ENCODE results near the gene TSGA10. TPM values are rescaled to one million over a fixed set of nuclear protein-coding genes. Genes with fewer than 3 reads are reported as not detected.

TSGA10 gene
- total and polyA plus RNA-seq, 8 donors, result 3.5 to 10.1 (median 6.5) TPM

GRCh38 chr2:99111945-99112344 lies 42.8 kb downstream of the TSGA10 start:
- H3K4me3 ChIP-seq, result no peak overlapping the region
- TF ChIP-seq CTCF (IDR thresholded peaks at IDR 0.05), result no peak
- H3K27ac ChIP-seq, result no peak overlapping the region
- 87 to 96% methylated on average over 1 of the region's 1 CpG for WGBS, 2 donors
- DNase-seq (no peak), FAIRE-seq (no peak), ATAC-seq (no peak)
- no peaks in the 10 kb centered on the region for H3K4me1 ChIP-seq
- intact Hi-C loops (cut with DNase I), result no loop called here
- H3K9me3 ChIP-seq, result no peaks in the 10 kb centered on the region
- no peaks in the 10 kb centered on the region for H3K36me3 ChIP-seq
- no peaks in the 10 kb centered on the region for H3K27me3 ChIP-seq

GRCh38 chr2:99111236-99111635 lies 43.5 kb downstream of the TSGA10 start:
- Histone ChIP-seq H3K36me3 (no peaks in the 10 kb centered on the region), H3K27me3 (no peaks in the 10 kb centered on the region), H3K27ac (no peak overlapping the region), H3K9me3 (no peaks in the 10 kb centered on the region), H3K4me1 (no peaks in the 10 kb centered on the region), H3K4me3 (no peak overlapping the region)
- no peak for FAIRE-seq
- DNase-seq, result no peak
- no peak for ATAC-seq
- TF ChIP-seq CTCF (IDR thresholded peaks at IDR 0.05), result no peak
- intact Hi-C loops (cut with DNase I), result no loop called here
- WGBS, 2 donors, result 64 to 79% methylated on average over 2 of the region's 2 CpGs

GRCh38 chr2:99106913-99107312 lies 47.8 kb downstream of the TSGA10 start:
- ATAC-seq, result no peak
- no peak for FAIRE-seq
- 63 to 81% methylated on average over 2 of the region's 2 CpGs for WGBS, 2 donors

GRCh38 chr2:99104006-99104405 lies 50.7 kb downstream of the TSGA10 start:
- Histone ChIP-seq H3K9me3 (no peaks in the 10 kb centered on the region), H3K27ac (no peak overlapping the region), H3K4me3 (no peak overlapping the region), H3K4me1 (no peaks in the 10 kb centered on the region), H3K27me3 (no peaks in the 10 kb centered on the region), H3K36me3 (no peaks in the 10 kb centered on the region)
- FAIRE-seq, result no peak
- no peak for TF ChIP-seq CTCF (IDR thresholded peaks at IDR 0.05)
- intact Hi-C loops (cut with DNase I), result no loop called here
- WGBS, 2 donors, result 79 to 90% methylated on average over 2 of the region's 2 CpGs
- no peak for ATAC-seq
- no peak for DNase-seq

More at GRCh38 chr2:99106913-99107312, 47.8 kb downstream of the TSGA10 start:
- Histone ChIP-seq H3K9me3 (no peaks in the 10 kb centered on the region), H3K27ac (no peak overlapping the region), H3K27me3 (no peaks in the 10 kb centered on the region), H3K36me3 (no peaks in the 10 kb centered on the region), H3K4me1 (no peaks in the 10 kb centered on the region), H3K4me3 (no peak overlapping the region)
- no peak for DNase-seq
- intact Hi-C loops (cut with DNase I), result no loop called here
- no peak for TF ChIP-seq CTCF (IDR thresholded peaks at IDR 0.05)

- 43 to 51% methylated on average over 3 of the region's 3 CpGs for WGBS, 2 donors
- ATAC-seq (peak in 3 of 4 donors; percentile 38 to 76 (median 70)), DNase-seq (no peak), FAIRE-seq (no peak)
- no peaks in the 10 kb centered on the region for H3K9me3 ChIP-seq
- no peaks in the 10 kb centered on the region for H3K36me3 ChIP-seq
- H3K4me3 ChIP-seq, result no peak overlapping the region
- no peak for TF ChIP-seq CTCF (IDR thresholded peaks at IDR 0.05)
- no peak overlapping the region for H3K27ac ChIP-seq
- no peaks in the 10 kb centered on the region for H3K27me3 ChIP-seq
- H3K4me1 ChIP-seq, result no peaks in the 10 kb centered on the region
- intact Hi-C loops (cut with DNase I), result no loop called here
Measured at GRCh38 chr2:99101697-99102096, 53.0 kb downstream of the TSGA10 start.
